ENCODE measurements around the gene ANAPC7. TPM values are rescaled to one million over a fixed set of nuclear protein-coding genes. Genes with fewer than 3 reads are reported as not detected.

ANAPC7 gene
- total RNA-seq, 1 experiment from 2014 or later: 52.4 TPM

DNA sequence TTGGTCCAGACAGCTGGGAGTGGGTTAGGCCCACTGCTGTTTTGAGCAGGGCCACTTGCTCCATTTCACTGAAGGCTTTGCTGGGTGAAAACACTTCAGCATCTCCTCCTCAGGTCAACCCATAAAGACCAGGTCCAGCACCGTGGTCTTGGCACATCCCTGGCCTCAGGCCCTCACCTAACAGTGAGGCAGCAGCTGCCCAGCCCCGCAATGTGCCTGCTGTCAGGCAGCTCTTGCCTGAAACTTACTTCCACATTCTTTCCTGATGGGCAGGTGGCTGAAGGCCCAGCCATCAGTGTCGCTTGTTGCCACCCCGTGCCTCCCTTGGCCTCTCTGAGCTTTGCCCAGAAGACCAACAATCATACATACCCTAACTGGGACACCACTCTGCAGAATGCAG, 54.4 kb downstream of the ANAPC7 start:
- Histone ChIP-seq H3K4me1 (replicated peaks; ENCODE audit: insufficient read depth) (peaks cover 19% of the 10 kb centered on the region), H3F3A (ENCODE audit: insufficient read depth, low read depth) (peaks cover 70% of the 10 kb centered on the region), H3K4me3 (no peak overlapping the region), H2AFZ (no peak overlapping the region), H3K27me3 (ENCODE audit: insufficient read depth, low read depth) (no peaks in the 10 kb centered on the region), H3K4me2 (no peak overlapping the region), H3K79me2 (ENCODE audit: low read depth) (0 out of 2 replicates have a peak, but pooled peaks cover 5% of the 10 kb centered on the region), H3K9me2 (ENCODE audit: insufficient read depth) (no peaks in the 10 kb centered on the region), H4K20me1 (ENCODE audit: insufficient read depth) (no peaks in the 10 kb centered on the region), H3K9me3 (ENCODE audit: insufficient read depth, low read depth) (no peaks in the 10 kb centered on the region), H3K36me3 (ENCODE audit: low read depth) (peaks cover 36% of the 10 kb centered on the region), H3K27ac (no peak overlapping the region)
- TF ChIP-seq, protein P1, sequence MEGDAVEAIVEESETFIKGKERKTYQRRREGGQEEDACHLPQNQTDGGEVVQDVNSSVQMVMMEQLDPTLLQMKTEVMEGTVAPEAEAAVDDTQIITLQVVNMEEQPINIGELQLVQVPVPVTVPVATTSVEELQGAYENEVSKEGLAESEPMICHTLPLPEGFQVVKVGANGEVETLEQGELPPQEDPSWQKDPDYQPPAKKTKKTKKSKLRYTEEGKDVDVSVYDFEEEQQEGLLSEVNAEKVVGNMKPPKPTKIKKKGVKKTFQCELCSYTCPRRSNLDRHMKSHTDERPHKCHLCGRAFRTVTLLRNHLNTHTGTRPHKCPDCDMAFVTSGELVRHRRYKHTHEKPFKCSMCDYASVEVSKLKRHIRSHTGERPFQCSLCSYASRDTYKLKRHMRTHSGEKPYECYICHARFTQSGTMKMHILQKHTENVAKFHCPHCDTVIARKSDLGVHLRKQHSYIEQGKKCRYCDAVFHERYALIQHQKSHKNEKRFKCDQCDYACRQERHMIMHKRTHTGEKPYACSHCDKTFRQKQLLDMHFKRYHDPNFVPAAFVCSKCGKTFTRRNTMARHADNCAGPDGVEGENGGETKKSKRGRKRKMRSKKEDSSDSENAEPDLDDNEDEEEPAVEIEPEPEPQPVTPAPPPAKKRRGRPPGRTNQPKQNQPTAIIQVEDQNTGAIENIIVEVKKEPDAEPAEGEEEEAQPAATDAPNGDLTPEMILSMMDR (conservative IDR thresholded peaks at IDR 0.05): no peak
- no peak for TF ChIP-seq EZH2 (IDR thresholded peaks at IDR 0.05; ENCODE audit: low read depth)
- POLR2A ChIA-PET (ENCODE audit: unreplicated experiment): no interaction called here
- DNase-seq: no peak
- CTCF ChIA-PET: no interaction called here
- BruUV-seq (replicated peaks): no TSS peak
- intact Hi-C loops (cut with micrococcal nuclease; ENCODE audit: unreplicated experiment): no loop called here

DNA sequence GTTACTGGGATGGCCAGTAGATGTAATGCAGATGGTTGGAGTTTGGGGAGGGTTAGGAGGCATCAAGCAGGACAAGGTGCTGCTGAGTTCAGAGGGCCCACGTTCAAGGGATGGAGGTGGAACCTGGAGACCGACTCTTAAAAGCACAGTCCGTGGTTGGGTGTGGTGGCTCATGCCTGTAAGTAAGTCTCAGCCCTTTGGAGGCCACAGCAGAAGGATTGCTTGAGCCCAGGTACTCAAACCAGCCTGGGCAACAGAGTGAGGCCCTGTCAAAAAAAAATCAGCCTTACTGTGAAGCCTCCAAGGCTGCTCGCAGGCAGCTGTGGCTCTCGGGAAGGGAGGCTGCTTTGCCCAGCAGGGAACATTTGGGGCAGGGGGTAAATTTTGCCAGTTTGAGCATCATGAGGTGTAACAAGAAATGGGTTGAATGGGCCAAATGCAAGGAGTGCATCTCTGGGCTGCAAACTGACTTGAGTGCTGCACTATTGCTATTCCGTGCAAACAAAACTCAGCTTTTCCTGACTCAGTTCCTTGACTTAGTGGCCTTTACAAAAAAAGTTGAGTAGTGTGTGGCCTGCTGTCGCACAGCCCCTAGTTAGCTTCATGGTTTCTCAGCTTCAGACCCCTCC, 55.0 kb downstream of the ANAPC7 start:
- peaks cover 42% of the 10 kb centered on the region for H3K36me3 ChIP-seq (ENCODE audit: low read depth)
- no peak for TF ChIP-seq EZH2 (IDR thresholded peaks at IDR 0.05; ENCODE audit: low read depth)
- H3K4me2 ChIP-seq: no peak overlapping the region
- no peaks in the 10 kb centered on the region for H3K9me2 ChIP-seq (ENCODE audit: insufficient read depth)
- ChIA-PET POLR2A (ENCODE audit: unreplicated experiment) (interaction anchor here (0.5 kb wide), 1 partner anchor 95 kb away, joined by 3 read pairs; no protein-coding TSS in a partner anchor), CTCF (no interaction called here)
- H3K27me3 ChIP-seq (ENCODE audit: insufficient read depth, low read depth): no peaks in the 10 kb centered on the region
- intact Hi-C loops (cut with micrococcal nuclease; ENCODE audit: unreplicated experiment): no loop called here
- H3K79me2 ChIP-seq (ENCODE audit: low read depth): 0 out of 2 replicates have a peak, but pooled peaks cover 8% of the 10 kb centered on the region
- no peak overlapping the region for H3K4me3 ChIP-seq
- peaks cover 24% of the 10 kb centered on the region for H3K4me1 ChIP-seq (replicated peaks; ENCODE audit: insufficient read depth)
- no peak for DNase-seq
- no TSS peak for BruUV-seq (replicated peaks)
- H4K20me1 ChIP-seq (ENCODE audit: insufficient read depth): no peaks in the 10 kb centered on the region
- no peaks in the 10 kb centered on the region for H3K9me3 ChIP-seq (ENCODE audit: insufficient read depth, low read depth)
- no peak overlapping the region for H2AFZ ChIP-seq
- H3K27ac ChIP-seq: no peak overlapping the region
- H3F3A ChIP-seq (ENCODE audit: insufficient read depth, low read depth): peaks cover 70% of the 10 kb centered on the region

DNA sequence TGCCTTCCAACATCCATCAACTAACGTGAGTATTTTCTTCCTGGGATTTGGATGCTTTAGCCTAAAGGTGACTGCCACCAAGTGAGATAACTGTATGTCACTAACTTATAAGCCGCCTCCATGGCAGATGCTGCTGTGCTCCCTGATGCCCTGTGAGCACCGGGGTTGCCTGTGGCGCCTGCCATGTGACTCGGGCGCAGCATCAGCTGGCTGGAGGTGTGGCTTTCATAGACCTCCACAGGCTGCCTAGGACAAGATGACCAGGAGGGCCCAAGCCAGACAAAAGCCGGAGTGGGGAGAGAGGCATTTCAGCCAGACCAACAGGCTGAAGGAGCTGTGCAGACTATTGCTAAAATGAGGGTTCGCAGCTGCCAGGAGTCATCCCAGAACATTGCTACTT, 55.7 kb downstream of the ANAPC7 start:
- peaks cover 32% of the 10 kb centered on the region for H3K4me1 ChIP-seq (replicated peaks; ENCODE audit: insufficient read depth)
- H3K9me3 ChIP-seq (ENCODE audit: insufficient read depth, low read depth): no peaks in the 10 kb centered on the region
- H3F3A ChIP-seq (ENCODE audit: insufficient read depth, low read depth): peaks cover 71% of the 10 kb centered on the region
- TF ChIP-seq, protein P1 (conservative IDR thresholded peaks at IDR 0.05): no peak
- TF ChIP-seq EZH2 (IDR thresholded peaks at IDR 0.05; ENCODE audit: low read depth): no peak
- no peak overlapping the region for H3K27ac ChIP-seq
- no peak overlapping the region for H3K4me3 ChIP-seq
- ChIA-PET CTCF (no interaction called here), POLR2A (ENCODE audit: unreplicated experiment) (no interaction called here)
- no peaks in the 10 kb centered on the region for H3K27me3 ChIP-seq (ENCODE audit: insufficient read depth, low read depth)
- H2AFZ ChIP-seq: no peak overlapping the region
- BruUV-seq (replicated peaks): no TSS peak
- peaks cover 47% of the 10 kb centered on the region for H3K36me3 ChIP-seq (ENCODE audit: low read depth)
- no peak overlapping the region for H3K4me2 ChIP-seq
- H3K79me2 ChIP-seq (ENCODE audit: low read depth): 0 out of 2 replicates have a peak, but pooled peaks cover 10% of the 10 kb centered on the region
- intact Hi-C loops (cut with micrococcal nuclease; ENCODE audit: unreplicated experiment): no loop called here
- DNase-seq: no peak
- no peaks in the 10 kb centered on the region for H4K20me1 ChIP-seq (ENCODE audit: insufficient read depth)
- no peaks in the 10 kb centered on the region for H3K9me2 ChIP-seq (ENCODE audit: insufficient read depth)
